ENCODE data around the gene PLK4.

- TF ChIP-seq, protein P1, sequence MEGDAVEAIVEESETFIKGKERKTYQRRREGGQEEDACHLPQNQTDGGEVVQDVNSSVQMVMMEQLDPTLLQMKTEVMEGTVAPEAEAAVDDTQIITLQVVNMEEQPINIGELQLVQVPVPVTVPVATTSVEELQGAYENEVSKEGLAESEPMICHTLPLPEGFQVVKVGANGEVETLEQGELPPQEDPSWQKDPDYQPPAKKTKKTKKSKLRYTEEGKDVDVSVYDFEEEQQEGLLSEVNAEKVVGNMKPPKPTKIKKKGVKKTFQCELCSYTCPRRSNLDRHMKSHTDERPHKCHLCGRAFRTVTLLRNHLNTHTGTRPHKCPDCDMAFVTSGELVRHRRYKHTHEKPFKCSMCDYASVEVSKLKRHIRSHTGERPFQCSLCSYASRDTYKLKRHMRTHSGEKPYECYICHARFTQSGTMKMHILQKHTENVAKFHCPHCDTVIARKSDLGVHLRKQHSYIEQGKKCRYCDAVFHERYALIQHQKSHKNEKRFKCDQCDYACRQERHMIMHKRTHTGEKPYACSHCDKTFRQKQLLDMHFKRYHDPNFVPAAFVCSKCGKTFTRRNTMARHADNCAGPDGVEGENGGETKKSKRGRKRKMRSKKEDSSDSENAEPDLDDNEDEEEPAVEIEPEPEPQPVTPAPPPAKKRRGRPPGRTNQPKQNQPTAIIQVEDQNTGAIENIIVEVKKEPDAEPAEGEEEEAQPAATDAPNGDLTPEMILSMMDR (conservative IDR thresholded peaks at IDR 0.05 in 1 of 2, IDR thresholded peaks at IDR 0.05 in 1 of 2; ENCODE audit: extremely low read depth in 1 of 2, insufficient read depth in 1 of 2, low read depth in 1 of 2, low read length in 2 of 2): no peak
- TF ChIP-seq EZH2 (IDR thresholded peaks at IDR 0.05; ENCODE audit: borderline replicate concordance, low read length): no peak
These were observed 24.3 kb downstream of the PLK4 start for GRCh38 chr4:127905029-127905428.

Measured in mammary epithelial cell (primary cell).